Hematopoietic multipotent progenitor cell (in vitro differentiated cells): ENCODE results near the gene CCDC107. TPM values are rescaled to one million over a fixed set of nuclear protein-coding genes. Genes with fewer than 3 reads are reported as not detected.

Experiments
- DNase-seq, 3 donors: peaks; one replicate each; pipeline ENCODE4 v3.0.0-alpha.2; 2011 to 2015; ENCODE audit warnings: low read depth in 2 of 3, low spot score in 2 of 3
- total RNA-seq: library from RNA; depleted of rRNA; stranded (reverse); fragments of >200 nt; gene quantifications from one replicate; pipeline ENCODE4 v1.2.3, GENCODE V29; 2012

CCDC107 gene
- total RNA-seq, 1 donor: 5.7 TPM

DNA sequence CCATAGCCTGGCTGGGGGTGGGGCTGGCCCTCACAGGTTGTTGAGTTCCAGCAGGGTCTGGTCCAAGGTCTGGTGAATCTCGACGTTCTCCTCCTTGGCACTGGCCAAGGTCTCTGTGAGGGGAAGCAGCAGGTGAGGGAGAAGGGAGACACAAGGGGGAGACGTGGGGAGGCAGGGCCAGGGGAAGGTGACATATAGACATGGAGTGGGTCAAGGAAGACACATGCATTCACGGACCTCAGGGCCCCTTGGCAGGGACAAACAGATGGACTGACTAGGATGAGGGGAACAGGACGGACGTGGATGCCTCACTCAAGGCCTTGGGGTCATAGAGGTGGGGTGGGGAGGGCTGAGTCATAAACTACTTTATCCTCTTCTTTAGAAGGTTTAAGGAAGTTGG lies 24.0 kb downstream of the CCDC107 start:
- no peak for DNase-seq

DNA sequence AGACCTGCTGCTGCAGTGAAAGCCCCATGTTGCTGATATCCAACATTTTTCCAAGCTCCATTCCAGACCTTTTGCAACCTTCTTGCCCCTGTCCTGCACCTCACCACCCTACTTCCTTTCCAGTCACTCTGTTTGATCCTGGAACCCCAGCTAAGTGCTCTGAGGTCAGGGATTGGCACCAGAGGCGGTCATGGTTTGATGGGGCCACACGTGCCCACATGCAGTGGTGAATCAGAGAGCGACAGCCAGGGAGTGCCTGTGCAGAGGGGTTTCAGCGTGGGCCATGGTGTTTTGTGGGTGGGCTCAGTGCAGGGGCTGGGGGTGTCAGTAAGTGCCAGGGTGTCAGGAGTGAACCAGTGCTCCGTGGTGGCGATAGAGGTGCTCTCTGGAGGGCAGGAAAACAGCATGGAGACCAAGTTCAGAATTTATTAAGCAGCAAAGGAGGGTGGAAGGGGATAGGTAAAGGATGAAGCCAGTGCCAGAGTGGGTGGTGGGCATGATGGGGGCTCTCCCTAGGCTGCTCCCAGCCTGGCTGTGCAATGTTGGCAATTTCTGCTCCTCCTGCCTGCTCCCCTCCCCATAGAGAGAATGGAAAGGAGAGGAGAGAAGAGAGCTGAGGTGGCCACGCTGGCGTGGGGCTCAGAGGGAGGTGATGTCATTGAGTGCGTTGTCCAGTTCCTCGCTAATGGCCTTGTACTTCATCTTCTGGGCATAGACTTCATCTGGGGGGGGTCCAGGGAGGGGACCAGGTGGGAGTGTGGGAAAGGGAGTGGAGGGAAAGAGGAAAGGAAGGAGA lies 24.6 kb downstream of the CCDC107 start:
- no peak for DNase-seq

DNA sequence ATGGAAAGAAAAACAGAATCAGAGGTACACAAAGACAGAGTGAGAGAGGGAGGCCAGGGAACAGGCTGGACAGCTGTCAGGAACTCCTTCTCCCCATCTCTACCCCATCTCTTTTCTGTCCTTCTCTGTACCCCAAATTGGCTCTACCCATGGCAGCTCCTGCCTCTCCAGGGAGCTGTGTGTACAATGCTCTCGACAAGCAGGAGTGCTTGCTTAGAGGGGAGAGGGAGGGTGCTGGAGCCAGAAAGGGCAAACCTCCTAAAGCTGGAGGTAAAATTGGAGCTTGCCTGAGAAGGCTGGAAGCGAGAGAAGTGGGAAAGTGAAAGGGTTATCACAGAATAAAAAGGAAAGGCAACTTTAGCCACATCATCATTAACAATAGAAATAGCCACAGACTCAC lies 25.2 kb downstream of the CCDC107 start:
- no peak for DNase-seq

DNA sequence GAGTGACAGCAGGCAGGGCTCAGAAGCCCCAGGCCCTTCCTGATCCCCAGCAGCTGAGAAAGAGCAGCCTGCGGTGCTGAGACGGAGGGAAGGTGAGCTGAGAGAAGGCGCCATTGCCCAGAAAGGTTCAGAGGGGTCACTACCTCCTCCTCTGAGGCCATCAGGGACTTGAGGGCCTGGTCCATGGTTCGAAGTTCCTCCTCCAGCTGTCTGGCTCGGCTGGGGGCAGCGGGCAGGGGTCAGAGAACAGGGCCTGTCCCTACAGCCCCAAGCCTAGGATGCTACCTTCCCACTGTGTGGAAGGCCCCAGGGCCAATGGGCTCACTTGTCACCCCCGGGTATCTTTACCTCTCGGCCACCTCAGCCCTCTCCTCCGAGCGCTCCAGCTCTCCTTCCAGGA lies 26.8 kb downstream of the CCDC107 start:
- DNase-seq: no peak

DNA sequence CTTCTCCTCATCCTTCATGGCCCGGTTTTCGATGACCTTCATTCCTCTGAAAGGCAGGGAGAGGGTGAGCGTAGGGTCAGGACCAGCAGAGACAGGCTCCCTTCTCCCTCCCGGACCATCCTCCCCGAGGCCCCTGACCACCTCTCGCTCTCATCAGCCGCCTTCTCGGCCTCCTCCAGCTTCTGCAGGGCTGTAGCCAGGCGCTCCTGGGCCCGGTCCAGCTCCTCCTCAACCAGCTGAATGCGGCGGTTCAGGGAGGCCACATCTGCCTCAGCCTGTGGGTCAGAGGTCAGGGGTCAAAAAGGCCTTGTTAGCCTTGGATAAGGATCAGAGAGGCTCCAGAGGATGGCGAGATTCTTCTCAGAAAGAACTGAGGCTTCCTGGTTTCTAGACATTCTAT lies 27.4 kb downstream of the CCDC107 start:
- DNase-seq: no peak

DNA sequence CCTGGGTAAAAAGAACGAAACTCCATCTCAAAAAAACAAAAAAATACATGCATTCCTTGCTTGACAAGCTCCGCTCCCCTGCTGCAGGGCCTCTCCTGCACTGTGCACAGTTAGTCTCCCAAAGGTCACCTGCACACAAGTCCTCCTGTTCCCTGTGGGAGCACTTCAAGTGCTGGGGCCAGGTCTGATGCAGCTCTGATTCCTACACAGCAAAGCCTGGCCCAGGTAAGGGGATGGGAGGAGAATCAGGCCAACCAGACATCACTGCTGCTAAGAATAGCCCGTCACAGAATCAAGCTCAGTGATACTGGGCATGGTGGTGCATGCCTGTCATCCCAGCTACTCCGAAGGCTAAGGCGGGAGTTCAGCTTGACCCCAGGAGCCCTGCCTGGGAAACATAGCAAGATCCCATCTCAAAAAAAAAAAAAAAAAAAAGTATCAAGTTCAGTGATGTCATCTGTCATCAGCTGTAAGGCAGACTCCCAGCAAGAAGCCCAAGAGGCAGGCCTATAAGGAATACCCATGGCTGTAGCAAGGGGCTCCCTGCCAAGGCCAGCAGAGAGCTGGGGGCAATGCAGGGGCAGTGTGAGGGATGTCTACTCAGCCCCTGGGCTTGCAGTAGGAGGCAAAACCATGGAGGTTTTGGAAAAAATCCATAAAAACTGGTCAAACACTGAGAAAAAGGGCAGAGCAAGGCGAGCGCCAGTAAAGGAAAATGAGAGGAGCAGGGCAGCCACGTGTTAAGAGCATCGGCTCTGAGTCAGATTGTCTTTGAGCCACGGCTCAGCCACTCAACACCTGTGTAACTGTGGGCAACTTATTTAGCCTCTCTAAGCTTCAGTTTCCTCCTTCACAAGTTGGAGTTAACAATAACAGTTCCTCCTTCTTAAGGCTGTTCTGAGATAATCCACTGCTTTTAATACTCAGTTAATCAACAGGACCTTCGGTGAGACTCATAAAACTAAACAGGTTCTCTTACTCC lies 28.4 kb downstream of the CCDC107 start:
- DNase-seq: no peak

DNA sequence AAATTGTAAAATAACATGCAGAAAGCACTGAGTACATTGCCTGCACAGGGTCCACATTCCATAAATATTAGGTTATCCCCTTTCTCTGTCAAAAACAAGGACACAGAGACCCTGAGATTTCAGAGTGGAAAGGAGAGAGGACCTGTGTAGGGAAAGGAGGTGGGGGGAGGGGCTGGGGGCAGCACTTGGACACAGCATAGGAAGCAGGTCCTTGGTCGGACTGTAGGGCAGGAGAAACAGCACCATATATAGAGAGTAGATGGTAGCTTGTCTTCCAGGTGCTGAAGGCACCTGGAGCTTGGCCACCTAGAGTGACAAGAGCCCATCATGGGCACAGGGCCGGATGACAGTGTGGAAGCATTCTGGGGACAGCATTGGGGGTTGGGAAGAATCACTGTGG lies 29.2 kb downstream of the CCDC107 start:
- no peak for DNase-seq

DNA sequence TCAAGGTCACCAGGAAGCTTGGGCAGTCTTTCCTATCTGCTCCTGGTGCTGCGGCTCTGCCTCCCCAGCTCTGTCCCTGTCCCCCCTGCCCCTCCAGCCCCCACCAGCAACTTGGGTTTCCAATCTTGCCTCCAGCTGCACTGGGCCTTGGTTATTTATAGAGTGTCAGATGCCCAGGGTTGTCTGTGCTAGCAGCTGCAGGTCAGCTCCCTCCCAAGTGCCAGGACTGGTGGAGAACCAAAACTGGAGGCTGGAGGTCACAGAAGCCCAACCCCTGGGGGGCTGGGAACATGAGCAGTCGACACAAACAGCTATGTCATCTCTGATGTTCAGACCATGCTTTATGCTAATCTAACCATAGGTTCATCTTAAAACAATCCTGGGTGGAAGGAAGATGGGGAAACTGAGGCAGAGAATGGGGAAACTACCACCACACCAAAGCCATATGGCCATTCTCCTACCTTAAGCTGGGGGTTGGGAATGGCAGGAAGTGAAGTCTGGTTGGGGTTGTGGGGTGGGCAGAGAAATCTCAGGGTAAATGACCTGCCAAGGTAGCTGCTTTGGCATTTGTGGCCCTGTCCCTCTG lies 30.0 kb downstream of the CCDC107 start:
- no peak for DNase-seq

DNA sequence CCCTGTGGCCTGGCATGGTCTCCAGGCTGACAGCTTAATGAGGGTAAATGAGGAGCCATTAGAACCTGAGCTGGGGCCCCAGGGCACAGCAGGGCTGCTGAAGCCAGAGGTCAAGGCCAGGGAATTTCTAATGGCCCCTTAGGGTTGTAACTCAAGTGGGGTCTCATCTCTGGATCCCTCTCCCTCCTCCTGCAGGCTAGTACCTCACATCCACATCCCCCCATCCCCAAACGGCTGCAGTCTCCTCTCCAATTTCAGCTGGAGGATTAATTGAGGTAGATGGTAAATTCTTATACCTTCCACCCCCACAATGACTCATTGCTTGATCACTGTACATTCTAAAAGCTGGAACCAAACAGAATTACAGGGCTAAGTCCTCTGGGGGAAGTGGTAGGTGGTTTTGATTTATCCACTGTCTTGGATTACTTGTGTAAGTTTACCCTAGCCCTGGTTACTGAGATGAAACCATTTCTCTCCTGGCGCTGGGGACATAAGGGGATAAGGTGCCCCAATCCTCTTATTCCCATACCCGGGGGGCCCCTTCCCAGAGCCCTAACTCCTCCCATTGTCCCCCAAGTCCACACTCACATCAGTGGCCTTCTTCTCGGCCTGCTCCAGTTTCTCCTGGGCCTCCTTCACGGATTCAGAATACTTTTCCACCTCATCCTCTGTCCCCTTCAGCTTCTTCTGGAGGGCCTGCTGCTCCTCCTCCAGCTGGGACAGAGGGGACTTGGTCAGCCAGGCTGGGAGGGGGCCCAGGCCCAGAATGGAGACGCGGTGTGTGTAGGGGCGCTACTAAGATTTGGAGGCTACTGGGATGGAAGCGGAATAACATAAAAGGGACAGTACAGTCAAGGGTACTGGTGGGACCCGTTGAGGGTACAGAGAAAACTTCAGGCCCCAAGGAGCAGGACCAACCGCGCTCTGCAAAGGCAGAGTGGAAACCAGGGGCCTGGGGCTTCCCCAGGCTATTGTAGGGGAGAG lies 30.8 kb downstream of the CCDC107 start:
- DNase-seq: peak in 1 of 3 donors; percentile 33

DNA sequence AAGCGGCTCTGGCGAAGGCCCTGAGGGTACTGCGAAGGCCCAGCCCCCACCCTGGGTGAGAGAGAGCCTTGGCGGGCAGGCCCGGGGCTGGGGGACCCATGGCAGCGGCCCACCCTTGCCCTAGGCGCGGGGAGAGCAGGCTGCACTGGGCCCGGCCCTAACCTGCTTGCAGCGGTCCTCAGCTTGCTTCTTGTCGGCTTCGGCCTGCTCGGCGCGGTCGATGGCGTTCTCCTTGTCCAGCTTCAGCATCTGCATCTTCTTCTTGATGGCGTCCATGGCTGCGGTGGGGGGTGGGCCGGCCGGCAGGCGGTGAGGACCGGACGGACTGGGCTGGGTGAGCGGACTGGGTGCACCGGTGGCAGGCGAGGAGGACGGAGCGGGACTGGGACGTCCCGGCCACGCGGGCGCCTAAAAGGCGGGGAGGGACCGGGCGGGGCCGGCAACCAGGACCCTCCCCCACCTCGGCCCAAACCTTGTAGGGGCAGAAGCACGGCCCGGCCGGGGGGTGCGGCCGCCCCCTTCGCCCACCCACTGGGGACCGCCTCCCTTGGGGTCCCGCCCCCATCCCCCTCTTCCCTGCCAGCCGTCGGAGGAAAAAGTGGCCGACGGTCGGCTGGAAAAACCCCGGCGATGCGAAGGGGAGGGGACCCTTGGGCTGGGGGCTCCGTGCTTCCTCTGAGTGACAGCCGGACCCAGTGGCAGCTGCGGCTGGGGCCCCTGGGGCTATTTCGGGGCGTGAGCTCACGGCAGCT lies 31.6 kb downstream of the CCDC107 start, which contains the start of gene TPM2:
Gene TPM2 (minus strand): TSS at position 384 of the 752 bp plus-strand sequence. CDS start 108 bp downstream, at position 276.
- no peak for DNase-seq

DNA sequence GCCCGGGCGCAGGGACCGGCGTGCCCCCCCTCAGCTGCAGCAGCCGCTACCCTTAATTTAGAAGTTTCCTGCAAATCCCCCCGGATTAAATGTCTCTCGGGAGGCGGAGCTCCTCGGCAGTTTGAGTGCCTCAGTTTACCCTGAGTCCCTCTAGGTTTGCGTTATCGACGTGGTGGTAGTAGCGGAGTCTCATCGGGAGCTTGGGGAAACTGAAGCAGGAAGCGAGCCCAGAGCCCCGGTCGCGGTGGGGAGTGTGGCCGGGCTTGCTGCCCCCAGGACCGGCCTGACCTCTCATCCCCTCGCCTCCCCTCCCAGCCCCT lies 32.2 kb downstream of the CCDC107 start:
- no peak for DNase-seq

DNA sequence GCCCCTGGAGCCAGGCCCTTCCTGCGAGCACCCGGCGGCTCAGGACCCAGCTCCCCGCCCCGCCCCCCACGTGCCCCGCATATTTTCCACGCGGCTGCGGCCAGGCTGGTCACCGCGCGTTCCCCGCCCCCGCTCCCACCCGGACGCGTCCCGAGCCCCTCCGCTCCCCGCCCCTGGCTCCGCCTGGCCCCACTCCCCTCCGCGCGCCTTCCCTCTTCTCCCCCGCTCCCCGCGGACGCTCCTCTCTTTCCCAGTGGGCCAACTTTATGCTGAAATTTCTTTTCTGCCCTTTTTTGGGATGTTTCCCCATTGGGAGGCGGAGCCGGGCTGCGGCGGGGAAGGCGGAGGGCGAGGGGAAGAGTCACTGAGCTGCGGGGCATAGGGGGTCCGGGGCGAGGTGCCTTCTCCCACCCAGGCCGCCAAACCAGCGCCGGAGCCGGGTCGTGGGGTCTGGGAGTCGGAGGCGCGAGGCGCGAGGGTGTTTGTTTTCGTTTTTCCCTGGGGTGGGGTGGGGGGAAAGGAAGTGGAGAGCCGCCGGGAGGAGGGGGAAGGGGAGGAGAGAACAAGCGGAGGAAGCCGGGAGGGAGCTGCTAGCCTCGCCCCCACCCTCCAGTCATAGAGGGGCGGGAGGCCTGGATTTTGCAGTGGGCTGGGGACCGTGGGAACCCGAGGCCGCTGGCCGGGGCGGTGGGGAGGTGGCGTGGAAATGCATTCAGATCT lies 32.7 kb downstream of the CCDC107 start:
- peak in 2 of 3 donors; percentile 21 to 39 for DNase-seq

DNA sequence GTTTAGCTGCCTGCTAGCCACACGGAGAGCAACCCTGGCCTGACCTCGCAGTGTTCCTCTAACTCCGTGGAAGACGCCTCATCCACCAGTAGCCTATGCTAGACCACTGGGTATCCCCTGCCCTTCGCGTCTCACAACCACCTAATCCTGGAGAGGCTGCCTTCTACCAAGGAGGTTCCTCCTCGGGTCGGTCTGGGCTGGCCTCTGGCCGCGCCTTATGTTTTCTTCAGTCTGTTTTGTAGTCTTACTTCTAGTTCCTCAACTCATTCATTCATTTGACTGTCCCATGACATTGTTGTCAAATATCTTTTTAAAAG lies 33.2 kb downstream of the CCDC107 start:
- no peak for DNase-seq

DNA sequence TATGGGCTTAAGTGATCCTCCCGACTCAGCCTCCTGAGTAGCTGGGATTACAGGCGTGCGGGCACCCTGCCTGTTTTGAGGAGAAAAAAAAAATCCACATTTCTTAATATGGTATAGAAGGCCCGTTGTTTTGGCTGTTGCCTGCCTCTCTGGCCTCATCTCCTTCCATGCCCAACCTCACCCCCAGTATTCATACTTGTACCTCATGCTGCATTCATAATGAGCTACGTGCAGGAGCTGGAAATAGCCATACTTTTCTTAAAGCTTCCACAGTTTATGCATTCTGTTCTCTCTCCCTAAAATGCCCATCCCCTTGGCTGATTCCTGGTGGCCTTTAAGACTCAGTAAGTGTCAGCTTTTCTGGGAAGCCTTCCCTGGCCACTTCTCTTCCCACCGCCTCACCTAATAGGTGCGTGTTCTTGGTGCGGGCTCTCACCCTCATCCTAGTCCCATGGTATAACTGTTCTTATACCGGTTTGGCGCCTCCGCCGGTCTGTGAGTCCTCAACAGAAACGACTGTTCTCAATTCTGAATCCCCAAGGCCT lies 33.7 kb downstream of the CCDC107 start:
- DNase-seq: no peak

DNA sequence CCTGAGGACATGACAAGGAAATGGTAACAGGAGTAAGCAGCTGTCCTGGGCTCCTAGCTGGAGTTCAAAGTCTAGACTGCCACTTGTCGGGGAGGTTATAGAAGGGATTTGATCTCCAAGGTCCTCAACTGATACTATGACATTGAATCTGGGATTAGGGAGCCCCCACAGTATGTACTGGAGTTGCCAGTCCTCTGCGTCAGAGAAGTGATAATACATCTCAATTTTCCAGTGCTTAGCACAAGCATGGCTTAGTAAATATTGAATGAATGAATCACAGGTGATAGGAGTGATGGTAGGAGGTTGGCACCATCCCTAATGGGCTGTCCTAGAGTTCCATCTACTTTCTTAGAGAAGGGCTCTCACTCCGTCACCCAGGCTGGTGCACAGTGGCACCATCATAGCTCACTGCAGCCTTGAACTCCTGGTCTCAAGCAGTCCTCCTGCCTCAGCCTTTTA lies 37.9 kb downstream of the CCDC107 start:
- no peak for DNase-seq

DNA sequence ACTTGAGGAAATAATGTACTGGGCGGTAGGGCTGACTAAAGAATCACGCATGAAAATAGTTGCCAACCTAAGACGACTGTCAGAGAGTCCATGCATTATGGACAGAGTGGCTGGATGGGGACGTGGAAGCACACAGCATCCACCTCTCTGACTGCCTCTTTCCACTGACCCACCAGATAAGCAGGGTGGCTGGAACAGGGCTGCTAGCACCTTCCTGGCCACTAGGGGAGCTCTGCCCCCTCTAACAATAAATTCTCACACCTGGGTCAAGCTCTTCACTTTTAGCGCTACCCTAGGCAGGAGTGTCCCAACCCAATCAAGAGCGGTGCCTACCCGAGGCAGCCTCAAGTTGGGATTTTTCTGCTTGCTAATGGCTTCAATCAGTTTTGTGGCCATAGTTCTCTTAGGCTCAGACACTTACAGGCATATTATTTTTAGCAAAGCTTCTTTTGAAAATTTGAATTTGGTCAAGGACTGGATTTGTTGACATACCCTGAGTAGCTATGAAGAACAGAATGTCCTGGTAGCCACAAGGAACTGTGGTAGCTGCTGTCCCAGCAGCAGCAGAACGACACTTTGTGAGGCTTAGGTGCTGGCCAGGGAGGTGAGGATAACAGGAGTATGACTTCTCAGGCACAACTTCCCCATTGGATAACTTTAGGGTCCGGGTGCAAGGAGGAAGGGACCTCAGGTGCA lies 38.6 kb downstream of the CCDC107 start:
- peak; percentile 26 to 51 (median 44) for DNase-seq

DNA sequence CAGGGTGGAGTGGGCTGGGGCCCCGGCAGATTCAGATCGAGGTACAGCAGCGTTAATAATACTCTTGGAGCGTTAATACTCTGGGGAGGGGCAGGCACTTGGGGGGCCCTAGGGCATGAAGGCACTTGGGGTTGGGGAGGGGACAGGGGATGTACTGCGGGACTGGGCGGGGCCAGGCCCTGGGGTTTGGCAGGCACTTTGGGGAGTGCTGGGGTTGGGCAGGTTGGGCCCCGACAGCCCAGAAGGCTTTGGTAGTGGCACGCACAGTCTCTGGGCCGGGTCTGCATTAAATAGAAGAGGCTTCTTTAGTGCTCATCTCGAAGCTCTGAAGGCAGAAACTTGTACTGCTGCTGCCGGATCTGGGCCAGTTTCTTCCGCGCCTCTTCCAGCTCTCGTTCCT lies 39.4 kb downstream of the CCDC107 start:
- no peak for DNase-seq

DNA sequence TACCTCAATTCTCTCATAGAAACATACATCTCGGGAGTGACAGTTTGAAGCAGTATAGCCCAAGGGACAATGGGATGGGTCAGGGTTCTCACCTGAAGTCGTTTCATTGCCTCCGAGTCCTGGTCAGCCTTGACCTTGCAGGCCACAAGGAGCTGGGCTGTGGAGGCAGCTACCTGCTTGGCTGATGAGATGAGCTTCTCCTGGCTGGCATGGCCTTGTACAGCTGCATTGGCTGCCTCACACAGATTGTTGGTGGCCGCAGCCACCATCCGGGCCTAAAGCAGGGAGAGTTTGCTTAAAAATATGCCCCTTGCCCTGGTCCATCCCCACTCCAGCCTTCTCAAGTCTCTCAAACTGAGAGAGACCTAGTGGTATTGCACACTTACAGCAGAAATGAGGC lies 40.1 kb downstream of the CCDC107 start:
- no peak for DNase-seq
